GM21717 (cell line): ENCODE data around the gene ACYP2.
"Not testable (repeated sequence)": the region's sequence is repeated elsewhere in the genome, so short reads cannot be mapped to it uniquely, and the experiment has no call there.

ENCODE experiments used
- ATAC-seq: cut with Tn5 transposase; IDR thresholded peaks from one replicate; pipeline ENCODE4 v1.9.1; 2021; ENCODE audit warnings: mild to moderate bottlenecking, moderate library complexity; ENCODE audit not compliant: unreplicated experiment

Gene ACYP2

DNA sequence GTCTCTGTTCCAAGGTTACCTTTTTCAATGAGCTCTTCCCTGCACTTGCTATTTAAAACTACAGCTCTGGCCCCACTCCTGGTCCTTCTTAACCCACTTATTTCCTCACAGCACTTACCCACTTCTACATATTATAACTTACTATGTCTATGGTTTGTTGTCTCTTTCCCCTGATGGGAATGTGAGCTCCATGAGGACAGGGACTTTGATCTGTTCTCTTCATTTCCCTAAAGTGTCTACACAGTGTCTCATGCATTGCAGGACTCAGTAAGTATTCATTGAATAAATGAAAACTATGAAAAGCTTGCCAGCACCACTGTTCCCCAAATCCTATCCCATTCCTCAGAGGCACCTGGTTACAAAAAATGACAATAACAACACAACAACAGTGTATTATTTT, 18.3 kb upstream of the ACYP2 start:
- ATAC-seq: no peak

DNA sequence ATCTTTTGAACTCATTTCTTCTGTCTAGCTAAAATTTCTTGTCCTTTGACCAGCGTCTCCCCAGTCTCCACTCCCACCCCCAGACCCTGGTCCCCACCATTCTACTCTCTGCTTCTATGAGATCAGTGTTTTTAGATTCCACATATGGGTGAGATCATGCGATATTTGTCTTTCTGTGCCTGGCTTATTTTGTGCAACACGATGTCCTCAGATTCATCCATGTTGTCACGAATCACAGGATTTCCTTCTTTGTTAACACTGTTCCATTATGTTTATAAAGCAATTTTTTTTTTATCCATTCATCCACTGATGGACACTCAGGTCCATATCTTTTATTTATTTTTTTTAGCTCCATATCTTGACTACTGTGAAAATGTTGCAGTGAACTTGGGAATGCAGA, 16.0 kb upstream of the ACYP2 start:
- no peak for ATAC-seq

DNA sequence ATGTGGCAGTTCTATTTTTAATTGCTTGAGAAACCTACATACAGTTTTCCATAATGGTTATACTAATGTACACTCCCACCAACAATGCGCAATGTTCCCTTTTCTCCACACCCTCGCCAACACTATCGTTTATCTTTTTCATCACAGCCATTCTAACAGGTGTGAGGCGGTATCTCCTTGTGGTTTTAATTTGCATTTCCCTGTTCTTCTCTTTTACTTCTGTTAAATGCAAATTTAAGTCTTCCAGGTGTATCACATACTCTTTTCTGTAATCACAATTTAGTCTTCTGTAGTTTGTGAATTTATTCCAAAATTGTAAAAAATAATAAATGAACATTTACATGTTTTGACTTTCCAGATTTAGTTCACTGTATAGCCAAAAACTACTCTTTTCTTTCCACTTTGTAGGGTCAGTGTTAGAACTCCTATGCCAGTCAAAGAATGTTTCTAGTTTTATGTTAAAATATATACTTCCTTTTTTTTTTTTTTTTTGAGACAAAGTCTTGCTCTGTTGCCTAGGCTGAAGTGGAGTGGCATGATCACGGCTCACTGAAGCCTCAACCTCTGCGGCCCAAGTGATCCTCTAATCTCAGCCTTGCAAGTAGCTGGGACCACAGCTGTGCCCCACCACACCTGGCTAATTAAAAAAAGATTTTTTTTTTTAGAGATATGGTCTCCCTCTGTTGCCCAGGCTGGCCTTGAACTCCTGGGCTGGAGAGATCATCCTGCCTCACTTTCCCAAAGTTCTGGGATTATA, 15.4 kb upstream of the ACYP2 start:
- peak; percentile 82 for ATAC-seq

DNA sequence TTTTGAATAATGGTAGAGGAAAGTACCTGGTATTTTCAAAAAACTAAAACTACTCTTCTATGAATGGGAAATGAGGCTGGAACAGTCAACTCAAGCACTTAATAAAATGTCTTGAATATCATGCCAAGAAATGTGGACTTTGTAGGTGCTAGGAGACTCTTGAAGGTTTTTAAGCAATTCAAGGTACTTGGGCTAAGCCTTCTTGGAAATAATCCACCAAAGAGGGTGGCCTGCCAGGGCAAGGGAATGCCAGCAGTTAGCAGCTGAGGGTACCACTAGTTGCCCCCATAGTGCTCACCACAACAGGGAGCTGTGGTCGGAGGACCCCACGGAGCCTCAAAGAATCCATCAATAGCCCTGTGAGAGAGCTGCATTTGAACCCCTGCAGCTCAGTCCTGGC, 14.6 kb upstream of the ACYP2 start:
- ATAC-seq: no peak

DNA sequence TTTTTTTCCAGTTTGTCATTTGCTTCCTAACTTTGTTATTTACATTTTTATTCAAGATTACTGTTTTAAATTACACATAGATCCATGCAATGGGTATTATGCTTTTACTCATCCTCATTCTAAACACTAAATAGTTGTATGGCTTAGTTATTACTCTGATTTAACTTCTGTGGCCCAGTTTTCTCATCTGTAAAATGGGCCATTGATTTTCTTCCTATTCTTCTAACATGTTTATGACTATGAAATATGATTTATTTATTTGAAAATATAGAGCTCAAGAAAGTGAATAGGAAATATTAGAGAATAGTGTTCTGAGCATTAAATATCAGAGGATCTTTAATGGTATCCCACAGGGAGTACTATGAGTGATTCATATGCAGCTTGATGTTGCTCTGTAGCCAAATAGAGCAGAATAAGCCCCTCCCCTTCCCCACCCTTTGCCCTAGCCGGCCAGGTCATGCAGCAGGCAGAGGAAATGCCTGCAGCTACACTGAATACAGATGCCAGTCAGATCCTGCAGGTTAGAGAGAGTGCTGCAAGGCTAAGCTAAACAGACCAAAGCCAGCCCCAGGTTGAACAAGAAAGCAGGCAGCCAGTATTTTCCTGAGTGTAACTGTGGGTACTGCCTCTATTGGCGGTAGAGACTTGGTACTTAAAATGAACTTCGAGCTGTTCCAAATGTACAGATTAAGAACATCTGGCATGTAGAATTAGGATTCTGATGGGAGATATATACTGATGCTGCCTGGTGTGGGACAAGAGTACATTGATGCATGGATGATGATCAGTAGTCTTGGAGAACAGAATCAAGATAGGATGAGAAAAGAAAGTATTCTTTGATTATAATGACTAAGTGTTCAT, 11.7 kb upstream of the ACYP2 start:
- ATAC-seq: peak; percentile 48

DNA sequence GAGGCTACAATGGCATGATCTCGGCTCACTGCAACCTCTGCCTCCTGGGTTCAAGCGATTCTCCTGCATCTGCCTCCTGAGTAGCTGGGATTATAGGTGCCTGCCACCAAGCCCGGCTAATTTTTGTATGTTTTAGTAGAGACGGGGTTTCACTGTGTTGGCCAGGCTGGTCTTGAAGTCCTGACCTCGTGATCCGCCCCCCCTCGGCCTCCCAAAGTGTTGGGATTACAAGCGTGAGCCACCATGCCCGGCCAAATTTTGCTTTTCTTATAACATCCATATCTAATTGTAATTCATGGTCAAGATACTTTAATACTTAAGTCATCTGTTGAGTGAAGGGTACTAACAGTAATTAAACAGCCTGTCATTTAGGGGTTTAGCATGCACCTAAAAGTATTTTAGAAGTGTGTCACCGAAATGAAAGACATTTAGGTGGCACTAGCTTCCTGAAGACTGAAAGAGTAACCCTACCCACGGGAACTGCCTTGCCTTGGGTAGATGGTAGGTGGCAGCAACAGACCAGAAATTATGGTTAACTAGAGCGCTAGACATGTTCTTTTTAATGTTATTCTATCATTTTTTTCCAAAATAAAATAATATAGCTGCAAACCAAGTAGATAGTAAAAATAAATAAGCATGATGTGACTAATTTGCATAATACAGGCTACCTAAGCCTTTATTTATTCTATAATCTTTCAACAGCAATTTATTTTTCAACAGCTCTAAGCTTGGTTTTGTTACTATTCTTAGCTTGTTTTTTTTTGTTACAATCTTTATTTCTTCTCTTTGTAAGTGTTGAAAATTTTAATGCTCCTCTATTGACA, 8.6 kb upstream of the ACYP2 start:
- ATAC-seq: no peak

DNA sequence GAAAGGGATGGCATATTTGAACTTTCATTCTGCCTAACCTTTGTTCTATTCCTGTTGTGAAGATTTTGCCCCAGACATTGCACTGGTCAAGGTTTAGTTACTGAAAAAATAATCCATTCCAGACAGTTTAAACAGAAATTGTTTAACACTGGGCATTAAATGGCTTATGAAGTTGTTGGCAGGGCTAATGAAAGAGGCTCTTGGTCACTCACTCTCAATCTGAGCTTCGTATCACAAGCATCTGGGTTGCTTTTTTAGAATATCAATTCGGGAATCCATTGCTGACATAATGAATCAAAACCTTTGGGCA, 8.0 kb upstream of the ACYP2 start:
- no peak for ATAC-seq

DNA sequence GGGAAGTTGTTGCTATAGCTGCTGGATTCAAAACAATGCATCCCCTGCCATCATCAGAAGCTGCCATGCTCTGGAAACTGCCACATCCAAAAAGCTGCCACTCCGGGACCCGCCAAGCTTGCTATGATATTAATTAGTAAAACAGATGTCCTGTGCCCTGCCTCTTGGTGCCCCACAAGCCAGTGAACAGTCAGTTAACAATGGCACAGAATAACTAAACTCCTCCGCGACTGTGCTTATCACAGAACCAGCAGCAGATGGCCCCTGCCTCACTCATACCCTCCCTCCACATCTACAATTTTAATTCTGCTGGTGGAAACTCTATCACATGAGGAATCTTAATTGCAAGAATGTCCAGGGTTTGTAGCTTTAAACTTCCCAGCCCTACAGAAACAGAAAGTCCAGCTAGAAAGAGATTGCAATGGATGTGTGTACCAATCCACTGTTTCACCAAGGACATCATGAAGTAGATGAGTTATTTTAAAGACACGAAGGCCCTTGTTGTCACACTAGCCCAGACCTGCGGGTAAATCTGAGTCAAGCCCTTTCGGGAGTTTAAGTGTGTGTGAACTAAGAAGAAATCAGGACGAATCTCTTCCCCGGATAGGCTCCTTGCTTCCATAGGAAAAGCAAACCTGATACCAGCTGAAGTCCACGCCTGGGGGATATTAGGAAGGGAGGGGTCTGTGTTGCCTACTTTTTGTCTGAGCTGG, 7.4 kb upstream of the ACYP2 start:
- no peak for ATAC-seq

DNA sequence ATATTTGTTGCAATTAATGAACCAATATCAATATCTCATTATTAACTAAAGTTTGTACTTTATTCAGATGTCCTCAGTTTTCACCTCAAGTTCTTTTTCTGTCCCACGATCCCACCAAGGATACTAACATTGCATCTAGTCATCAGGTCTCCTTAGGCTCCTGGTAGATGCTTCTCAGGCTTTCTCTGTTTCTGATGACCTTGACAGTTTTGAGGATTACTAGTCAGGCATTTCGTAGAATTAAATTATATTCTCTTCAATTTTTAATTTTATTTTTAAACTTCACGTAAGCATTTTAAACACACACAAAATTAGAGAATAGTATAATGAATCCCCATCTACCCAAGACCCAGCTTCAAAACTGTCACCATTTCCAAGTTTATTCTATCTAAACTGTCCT, 5.6 kb upstream of the ACYP2 start:
- ATAC-seq: no peak

DNA sequence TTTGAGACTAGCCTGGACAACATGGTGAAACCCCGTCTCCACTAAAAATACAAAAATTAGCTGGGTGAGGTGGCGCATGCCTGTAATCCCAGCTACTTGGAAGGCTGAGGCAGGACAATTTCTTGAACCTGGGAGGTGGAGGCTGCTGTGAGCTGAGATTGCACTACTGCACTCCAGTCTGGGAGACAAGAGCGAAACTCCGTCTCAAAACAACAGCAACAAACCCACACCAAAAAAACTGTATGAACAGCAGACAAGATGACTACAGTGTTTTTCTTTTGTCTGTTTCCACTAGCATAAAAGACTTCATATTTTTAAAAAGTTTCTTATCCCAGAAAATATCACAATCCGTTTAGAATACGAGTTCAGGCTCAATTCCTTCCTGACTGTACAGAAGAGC, 936 bp upstream of the ACYP2 start:
- not testable (repeated sequence) for ATAC-seq

DNA sequence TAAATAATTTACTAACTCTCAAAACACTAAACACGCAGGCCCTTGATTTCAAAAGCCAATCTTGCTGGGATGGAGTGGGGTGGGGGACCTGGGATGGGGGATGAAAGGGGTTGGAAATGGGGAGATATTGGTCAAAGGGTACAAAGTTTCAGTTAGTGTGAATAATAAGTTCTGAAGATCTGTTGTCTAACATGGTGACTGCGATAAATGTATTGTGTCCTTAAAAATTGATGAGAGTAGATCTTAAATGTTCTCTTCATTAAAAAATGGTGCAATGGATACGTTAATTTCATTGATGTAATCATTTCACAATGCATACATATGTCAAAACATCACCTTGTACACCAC, 505 bp upstream of the ACYP2 start:
- ATAC-seq: no peak

DNA sequence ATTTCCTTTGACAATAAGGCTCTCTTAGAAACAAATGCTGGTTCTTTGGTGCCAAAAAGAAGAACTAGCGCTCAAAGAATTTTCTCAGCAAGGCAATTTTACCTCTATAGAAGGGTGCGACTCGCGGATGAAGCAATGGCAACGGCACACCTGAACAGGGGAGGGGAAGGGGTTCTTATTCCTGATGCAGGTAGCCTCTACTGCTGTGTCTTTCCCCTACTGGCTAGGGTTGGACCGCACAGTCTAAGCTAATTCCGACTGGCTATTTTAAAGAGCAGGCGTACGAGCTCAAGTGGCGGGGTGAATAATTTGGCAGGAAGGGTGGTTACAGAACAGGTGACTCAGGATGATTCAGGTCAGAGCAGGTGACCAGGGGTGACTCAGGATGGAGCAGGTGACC, 1.2 kb downstream of the ACYP2 start:
- ATAC-seq: not testable (repeated sequence)

DNA sequence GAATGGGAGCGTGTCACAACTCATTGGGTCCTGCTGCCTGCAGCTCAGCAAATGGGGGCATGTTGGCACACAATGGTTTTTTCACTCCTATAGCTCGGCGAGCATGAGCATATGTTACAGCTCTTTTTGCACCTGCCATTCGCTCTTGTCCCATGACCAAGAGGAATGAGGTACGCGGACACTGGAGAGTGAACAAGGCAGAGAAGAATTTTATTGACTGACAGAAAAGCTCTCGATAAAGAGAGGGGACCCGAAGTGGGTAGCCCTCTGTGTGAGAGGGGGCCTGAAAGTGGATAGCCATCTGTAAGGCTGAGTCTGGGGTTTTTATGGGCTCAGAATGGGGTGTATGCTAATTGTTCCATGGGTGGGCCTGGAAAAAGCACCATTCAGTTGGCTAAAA, 5.5 kb downstream of the ACYP2 start:
- ATAC-seq: no peak

DNA sequence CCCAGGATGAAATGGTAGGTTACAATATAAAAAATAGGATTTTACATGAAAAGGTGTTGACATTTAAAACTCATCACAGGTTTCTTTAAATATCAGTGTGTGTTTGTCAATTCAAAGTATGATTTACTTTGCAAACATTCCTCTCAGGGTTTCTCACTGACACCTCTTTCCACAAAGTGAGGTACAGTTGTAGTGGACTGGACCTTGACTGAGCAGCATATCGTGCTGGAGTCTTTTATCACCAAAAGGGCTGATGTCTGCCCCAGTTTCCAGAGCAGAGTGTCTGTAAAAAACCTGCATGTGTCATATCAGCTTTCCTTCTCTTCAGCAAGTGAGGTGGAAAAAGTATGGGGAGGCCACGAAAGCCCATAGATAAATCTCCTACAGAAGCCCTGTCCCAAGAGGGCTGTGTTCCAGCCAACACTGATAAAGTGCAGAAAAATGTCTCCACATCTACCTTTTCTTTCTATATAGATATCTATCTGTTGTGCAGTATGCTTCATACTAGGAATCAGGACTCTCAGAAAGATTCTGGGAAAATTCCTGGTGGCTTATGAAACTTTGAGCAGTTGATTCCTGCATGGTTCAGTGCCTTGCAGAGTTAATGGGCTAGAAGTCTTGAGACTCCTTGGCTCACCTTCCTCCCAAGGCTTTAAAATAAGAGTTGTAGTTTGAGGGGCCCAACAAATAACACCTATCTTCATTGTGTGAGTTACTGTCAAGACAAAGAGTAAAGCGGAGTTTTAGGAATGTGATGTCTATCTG, 6.9 kb downstream of the ACYP2 start:
- no peak for ATAC-seq

DNA sequence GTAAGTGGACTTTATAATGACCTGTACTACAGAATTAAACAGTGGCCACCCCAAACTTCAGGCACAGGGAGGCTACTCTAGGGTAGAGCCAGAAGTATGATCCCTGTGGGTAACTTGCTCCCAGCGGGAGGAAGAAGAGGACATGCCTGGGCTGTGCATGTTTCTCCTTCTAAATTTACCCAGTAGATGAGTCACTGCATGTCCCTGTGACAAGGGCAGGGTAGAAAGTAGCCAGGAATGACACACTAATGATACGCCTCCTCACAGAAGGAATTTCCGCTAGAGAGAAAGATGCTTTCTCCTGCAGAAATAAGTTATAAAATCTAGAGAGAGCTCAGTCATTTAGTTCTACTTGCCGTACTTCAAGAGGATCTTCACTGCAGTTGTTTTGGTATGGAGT, 7.5 kb downstream of the ACYP2 start:
- ATAC-seq: no peak

DNA sequence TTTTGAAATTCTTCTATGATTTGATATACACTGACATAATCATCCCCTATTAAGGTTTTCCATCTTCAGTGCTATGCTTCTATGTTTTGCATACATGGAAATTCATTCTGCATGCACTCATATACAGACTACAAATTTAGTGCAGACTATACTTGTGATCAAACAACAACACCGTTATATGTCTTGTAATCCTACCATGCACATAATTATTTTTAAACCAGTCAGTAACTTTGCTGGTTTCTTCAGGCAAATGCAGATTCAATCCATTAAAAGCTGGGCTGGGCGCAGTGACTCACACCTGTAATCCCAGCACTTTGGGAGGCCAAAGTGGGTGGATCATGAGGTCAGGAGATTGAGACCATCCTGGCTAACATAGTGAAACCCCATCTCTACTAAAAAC, 11.8 kb downstream of the ACYP2 start:
- not testable (repeated sequence) for ATAC-seq

DNA sequence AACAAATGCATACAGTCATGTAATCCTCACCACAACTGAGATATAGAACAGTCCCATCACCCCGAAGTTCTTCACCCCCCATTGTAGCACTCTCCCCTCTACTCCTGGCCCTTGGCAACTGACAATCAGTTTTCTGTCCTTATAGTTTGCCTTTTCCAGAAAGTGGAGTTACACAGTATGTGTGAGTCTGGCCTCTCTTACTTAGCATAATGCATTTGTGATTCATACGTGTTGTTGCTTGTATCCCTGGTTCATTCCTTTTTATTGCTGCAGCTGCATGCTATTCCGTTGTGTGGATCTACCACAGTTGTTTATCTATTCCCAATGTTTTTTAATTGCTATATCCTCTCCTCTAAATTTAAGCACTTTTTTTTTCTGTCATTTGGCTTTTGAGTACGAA, 17.6 kb downstream of the ACYP2 start:
- no peak for ATAC-seq

DNA sequence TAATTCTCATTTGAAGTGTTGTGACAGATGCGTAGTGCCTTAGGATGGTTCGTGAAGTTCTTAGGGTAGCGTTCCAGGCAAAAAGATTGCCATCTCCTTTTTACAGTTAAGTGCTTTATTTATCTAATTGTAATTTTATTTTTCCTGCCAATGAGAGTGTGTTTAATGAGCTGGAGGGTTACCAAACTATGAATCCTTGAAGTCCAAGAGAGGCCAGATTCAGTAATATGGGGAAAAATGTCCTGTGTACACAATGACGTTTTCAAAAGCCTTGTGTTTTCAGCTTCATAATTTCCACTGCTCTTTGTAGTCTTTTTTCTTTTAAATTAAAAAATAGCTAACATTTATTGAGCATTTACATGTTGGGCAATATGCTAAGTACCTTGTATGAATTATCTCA, 23.8 kb downstream of the ACYP2 start:
- no peak for ATAC-seq

DNA sequence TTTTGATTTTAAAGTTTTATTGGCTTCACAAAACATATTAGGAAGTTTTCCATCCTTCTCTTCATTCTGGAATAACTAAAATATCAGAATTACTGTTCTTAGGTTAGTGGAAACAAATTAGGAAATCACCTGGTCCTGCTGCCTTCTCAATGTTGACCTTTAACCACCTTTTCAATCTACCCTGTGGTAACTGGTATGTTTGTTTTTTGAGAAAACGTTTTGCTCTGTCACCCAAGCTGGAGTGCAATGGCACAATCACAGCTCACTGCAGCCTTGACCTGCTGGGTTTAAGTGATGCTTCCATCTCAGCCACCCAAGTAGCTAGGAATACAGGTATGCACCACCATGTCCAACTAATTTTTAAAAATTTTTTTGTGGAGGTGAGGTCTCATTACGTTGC, 28.4 kb downstream of the ACYP2 start:
- ATAC-seq: no peak

DNA sequence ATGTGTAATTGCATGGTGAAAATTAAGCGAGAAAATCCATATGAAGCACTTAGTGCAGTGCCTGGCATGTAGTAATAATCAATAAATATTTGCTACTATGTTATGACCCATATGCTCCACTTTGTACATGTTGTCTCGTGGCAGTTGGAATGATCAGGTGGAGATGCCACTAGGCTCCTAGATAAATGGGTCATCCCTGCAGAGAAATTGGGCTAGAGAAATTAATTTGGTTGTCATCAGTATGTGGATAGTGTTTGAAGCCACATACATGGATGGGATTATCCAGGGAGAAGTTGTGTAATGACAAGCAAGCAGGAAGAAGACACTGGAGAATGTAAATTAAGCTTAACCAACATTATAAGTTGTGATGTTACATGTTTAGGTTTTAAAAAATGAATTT, 33.0 kb downstream of the ACYP2 start:
- ATAC-seq: no peak
